ENCODE results near the gene PACSIN1.

- TF ChIP-seq, protein P1, sequence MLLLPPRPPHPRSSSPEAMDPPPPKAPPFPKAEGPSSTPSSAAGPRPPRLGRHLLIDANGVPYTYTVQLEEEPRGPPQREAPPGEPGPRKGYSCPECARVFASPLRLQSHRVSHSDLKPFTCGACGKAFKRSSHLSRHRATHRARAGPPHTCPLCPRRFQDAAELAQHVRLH (tag by site-specific recombination; IDR thresholded peaks at IDR 0.05), result no peak
- TF ChIP-seq ZNF114 (tag by site-specific recombination; IDR thresholded peaks at IDR 0.05), result no peak
- no peak for TF ChIP-seq ZBTB8A (tag by site-specific recombination; IDR thresholded peaks at IDR 0.05)
- no peak for TF ChIP-seq ZNF596 (tag by site-specific recombination; IDR thresholded peaks at IDR 0.05)
- TF ChIP-seq CTCF (tag by site-specific recombination; IDR thresholded peaks at IDR 0.05), result no peak
- no peak for TF ChIP-seq REST (tag by site-specific recombination; IDR thresholded peaks at IDR 0.05)
- TF ChIP-seq ZNF138 (tag by site-specific recombination; IDR thresholded peaks at IDR 0.05; ENCODE audit: borderline replicate concordance), result no peak
- no peak for TF ChIP-seq BCL11B (tag by site-specific recombination; IDR thresholded peaks at IDR 0.05; ENCODE audit: low read depth)
- TF ChIP-seq YY1 (tag by site-specific recombination; IDR thresholded peaks at IDR 0.05), result no peak
- TF ChIP-seq KLF7 (tag by site-specific recombination; IDR thresholded peaks at IDR 0.05; ENCODE audit: borderline replicate concordance), result no peak
- TF ChIP-seq, protein P2, sequence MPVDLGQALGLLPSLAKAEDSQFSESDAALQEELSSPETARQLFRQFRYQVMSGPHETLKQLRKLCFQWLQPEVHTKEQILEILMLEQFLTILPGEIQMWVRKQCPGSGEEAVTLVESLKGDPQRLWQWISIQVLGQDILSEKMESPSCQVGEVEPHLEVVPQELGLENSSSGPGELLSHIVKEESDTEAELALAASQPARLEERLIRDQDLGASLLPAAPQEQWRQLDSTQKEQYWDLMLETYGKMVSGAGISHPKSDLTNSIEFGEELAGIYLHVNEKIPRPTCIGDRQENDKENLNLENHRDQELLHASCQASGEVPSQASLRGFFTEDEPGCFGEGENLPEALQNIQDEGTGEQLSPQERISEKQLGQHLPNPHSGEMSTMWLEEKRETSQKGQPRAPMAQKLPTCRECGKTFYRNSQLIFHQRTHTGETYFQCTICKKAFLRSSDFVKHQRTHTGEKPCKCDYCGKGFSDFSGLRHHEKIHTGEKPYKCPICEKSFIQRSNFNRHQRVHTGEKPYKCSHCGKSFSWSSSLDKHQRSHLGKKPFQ (tag by site-specific recombination; IDR thresholded peaks at IDR 0.05), result no peak
Observed at GRCh38 chr6:34549804-34550202, 83.9 kb downstream of the PACSIN1 start.

Measured in HEK293 (cell line).